ENCODE data around the gene SRGAP3. TPM values are rescaled to one million over a fixed set of nuclear protein-coding genes. Genes with fewer than 3 reads are reported as not detected.

The SRGAP3 gene
- total and polyA plus RNA-seq, 10 of the 15 experiments (the other 5 are each of a cell fraction or from before 2014, with no cell fraction given) = 0.32 to 1.7 (median 0.99) TPM

DNA sequence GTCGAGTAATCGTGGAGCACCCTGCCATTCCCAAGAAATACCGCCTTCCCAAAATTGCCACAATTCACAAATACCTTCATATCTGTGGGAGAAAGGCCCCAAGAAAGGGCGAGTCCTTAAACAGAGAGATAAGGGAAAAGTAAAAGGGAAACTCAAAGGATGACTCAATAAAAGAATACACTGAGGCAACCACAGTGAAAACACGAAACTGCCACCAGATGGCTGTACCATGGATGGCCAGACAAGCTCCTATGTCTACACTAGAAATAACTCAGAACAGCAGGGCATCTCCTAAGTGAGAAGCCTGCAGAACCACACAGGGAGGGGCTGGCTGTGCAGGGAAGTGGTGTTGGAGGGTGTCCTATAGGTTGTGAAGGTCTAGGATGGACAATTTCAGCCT, 25.0 kb downstream of the SRGAP3 start (continued):
- TF ChIP-seq IKZF2 (IDR thresholded peaks at IDR 0.05) = peak; percentile 60 to 73
- peak; percentile 29; the same call in 1 of the 2 replicates for TF ChIP-seq TCF3 (IDR thresholded peaks at IDR 0.05; ENCODE audit: borderline replicate concordance, insufficient read depth, low read depth, low read length)
- no peak for TF ChIP-seq ZNF207 (IDR thresholded peaks at IDR 0.05; ENCODE audit: borderline replicate concordance)
- TF ChIP-seq WRNIP1 (IDR thresholded peaks at IDR 0.05; ENCODE audit: borderline replicate concordance, low read depth, low read length) = no peak
- no peak for TF ChIP-seq GATAD2B (conservative IDR thresholded peaks at IDR 0.05; ENCODE audit: low read depth)
- TF ChIP-seq HCFC1 (IDR thresholded peaks at IDR 0.05; ENCODE audit: low read length) = no peak
- TF ChIP-seq, protein P1, sequence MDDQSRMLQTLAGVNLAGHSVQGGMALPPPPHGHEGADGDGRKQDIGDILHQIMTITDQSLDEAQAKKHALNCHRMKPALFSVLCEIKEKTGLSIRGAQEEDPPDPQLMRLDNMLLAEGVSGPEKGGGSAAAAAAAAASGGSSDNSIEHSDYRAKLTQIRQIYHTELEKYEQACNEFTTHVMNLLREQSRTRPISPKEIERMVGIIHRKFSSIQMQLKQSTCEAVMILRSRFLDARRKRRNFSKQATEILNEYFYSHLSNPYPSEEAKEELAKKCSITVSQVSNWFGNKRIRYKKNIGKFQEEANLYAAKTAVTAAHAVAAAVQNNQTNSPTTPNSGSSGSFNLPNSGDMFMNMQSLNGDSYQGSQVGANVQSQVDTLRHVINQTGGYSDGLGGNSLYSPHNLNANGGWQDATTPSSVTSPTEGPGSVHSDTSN (IDR thresholded peaks at IDR 0.05; ENCODE audit: insufficient replicate concordance, low read depth, low read length) = no peak
- TF ChIP-seq SIN3A (IDR thresholded peaks at IDR 0.05; ENCODE audit: low read depth, low read length) = no peak
- TF ChIP-seq NFXL1 (IDR thresholded peaks at IDR 0.05; ENCODE audit: borderline replicate concordance) = no peak
- TF ChIP-seq, protein P2, sequence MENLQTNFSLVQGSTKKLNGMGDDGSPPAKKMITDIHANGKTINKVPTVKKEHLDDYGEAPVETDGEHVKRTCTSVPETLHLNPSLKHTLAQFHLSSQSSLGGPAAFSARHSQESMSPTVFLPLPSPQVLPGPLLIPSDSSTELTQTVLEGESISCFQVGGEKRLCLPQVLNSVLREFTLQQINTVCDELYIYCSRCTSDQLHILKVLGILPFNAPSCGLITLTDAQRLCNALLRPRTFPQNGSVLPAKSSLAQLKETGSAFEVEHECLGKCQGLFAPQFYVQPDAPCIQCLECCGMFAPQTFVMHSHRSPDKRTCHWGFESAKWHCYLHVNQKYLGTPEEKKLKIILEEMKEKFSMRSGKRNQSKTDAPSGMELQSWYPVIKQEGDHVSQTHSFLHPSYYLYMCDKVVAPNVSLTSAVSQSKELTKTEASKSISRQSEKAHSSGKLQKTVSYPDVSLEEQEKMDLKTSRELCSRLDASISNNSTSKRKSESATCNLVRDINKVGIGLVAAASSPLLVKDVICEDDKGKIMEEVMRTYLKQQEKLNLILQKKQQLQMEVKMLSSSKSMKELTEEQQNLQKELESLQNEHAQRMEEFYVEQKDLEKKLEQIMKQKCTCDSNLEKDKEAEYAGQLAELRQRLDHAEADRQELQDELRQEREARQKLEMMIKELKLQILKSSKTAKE (IDR thresholded peaks at IDR 0.05; ENCODE audit: low read depth, poor library complexity, severe bottlenecking) = peak; percentile 60
- TF ChIP-seq, protein P3, sequence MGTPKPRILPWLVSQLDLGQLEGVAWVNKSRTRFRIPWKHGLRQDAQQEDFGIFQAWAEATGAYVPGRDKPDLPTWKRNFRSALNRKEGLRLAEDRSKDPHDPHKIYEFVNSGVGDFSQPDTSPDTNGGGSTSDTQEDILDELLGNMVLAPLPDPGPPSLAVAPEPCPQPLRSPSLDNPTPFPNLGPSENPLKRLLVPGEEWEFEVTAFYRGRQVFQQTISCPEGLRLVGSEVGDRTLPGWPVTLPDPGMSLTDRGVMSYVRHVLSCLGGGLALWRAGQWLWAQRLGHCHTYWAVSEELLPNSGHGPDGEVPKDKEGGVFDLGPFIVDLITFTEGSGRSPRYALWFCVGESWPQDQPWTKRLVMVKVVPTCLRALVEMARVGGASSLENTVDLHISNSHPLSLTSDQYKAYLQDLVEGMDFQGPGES (IDR thresholded peaks at IDR 0.05) = no peak
- peak; percentile 48; the same call in 1 of the 2 replicates for TF ChIP-seq YY1 (IDR thresholded peaks at IDR 0.05; ENCODE audit: low read depth, low read length)
- peak; percentile 57; the same call in 1 of the 2 replicates for TF ChIP-seq CREM (IDR thresholded peaks at IDR 0.05; ENCODE audit: low read depth)
- TF ChIP-seq, protein P4, sequence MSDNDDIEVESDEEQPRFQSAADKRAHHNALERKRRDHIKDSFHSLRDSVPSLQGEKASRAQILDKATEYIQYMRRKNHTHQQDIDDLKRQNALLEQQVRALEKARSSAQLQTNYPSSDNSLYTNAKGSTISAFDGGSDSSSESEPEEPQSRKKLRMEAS (IDR thresholded peaks at IDR 0.05; ENCODE audit: low read depth, low read length) = no peak
- TF ChIP-seq SREBF2 (IDR thresholded peaks at IDR 0.05; ENCODE audit: low read length) = no peak
- TF ChIP-seq MYB (IDR thresholded peaks at IDR 0.05; ENCODE audit: borderline replicate concordance, low read depth, low read length) = no peak
- no peak for TF ChIP-seq SUZ12 (IDR thresholded peaks at IDR 0.05; ENCODE audit: unreplicated experiment)
- TF ChIP-seq CHD2 (IDR thresholded peaks at IDR 0.05; ENCODE audit: borderline replicate concordance, low read depth, low read length) = no peak
